Endothelial cell (in vitro differentiated cells): ENCODE results near the gene PTCHD1. TPM values are rescaled to one million over a fixed set of nuclear protein-coding genes. Genes with fewer than 3 reads are reported as not detected.

ENCODE experiments used
- DNase-seq: peaks from one replicate; pipeline ENCODE4 v3.0.0; 2021; ENCODE audit warnings: low spot score
- H3K27ac Mint-ChIP-seq: one replicate; pipeline ENCODE4 v1.8.0; 2021; ENCODE audit warnings: mixed read lengths, inconsistent platforms; ENCODE audit not compliant: unreplicated experiment
- H3K27me3 Mint-ChIP-seq: one replicate; pipeline ENCODE4 v1.8.0; 2021; ENCODE audit warnings: mild to moderate bottlenecking, moderate library complexity, mixed read lengths, inconsistent platforms; ENCODE audit not compliant: unreplicated experiment
- H3K36me3 Mint-ChIP-seq: one replicate; pipeline ENCODE4 v1.8.0; 2021; ENCODE audit warnings: mild to moderate bottlenecking, low read depth, mixed read lengths, inconsistent platforms; ENCODE audit not compliant: unreplicated experiment
- H3K4me1 Mint-ChIP-seq: one replicate; pipeline ENCODE4 v1.8.0; 2021; ENCODE audit warnings: mild to moderate bottlenecking, mixed read lengths, inconsistent platforms; ENCODE audit not compliant: unreplicated experiment
- H3K4me3 Mint-ChIP-seq: one replicate; pipeline ENCODE4 v1.8.0; 2021; ENCODE audit warnings: mild to moderate bottlenecking, mixed read lengths, inconsistent platforms; ENCODE audit not compliant: unreplicated experiment
- H3K9me3 Mint-ChIP-seq: one replicate; pipeline ENCODE4 v1.8.0; 2021; ENCODE audit warnings: mixed read lengths, inconsistent platforms; ENCODE audit not compliant: unreplicated experiment
- CTCF ChIP-seq: fragments of 200-600 bp; sonication (generic); IDR thresholded peaks from one replicate; pipeline ENCODE4 v1.5.0; 2021; ENCODE audit warnings: antibody characterized with exemption; ENCODE audit not compliant: unreplicated experiment
- total RNA-seq: library from RNA; stranded (reverse); fragmentation: NEBNext Ultra II Directional; extraction: Animal tissue kit (Norgen Biotek cat#: 25700); gene quantifications from one replicate; pipeline ENCODE4 v1.2.1, GENCODE V29; 2021; ENCODE audit not compliant: unreplicated experiment

PTCHD1 gene
- total RNA-seq, 1 donor from 2014 or later, result 0.87 TPM

- Mint-ChIP-seq H3K27me3 (no peaks in the 10 kb centered on the region), H3K27ac (no peak overlapping the region), H3K4me1 (no peaks in the 10 kb centered on the region), H3K4me3 (no peak overlapping the region), H3K9me3 (no peaks in the 10 kb centered on the region), H3K36me3 (no peaks in the 10 kb centered on the region)
- TF ChIP-seq CTCF, result no peak
- no peak for DNase-seq
These were observed 10.2 kb downstream of the PTCHD1 start for GRCh38 chrX:23344904-23345271.

GRCh38 chrX:23356189-23356588 is 21.5 kb downstream of the PTCHD1 start:
- H3K4me3 Mint-ChIP-seq, result no peak overlapping the region
- no peaks in the 10 kb centered on the region for H3K4me1 Mint-ChIP-seq
- H3K9me3 Mint-ChIP-seq, result no peaks in the 10 kb centered on the region
- no peaks in the 10 kb centered on the region for H3K36me3 Mint-ChIP-seq
- no peak for TF ChIP-seq CTCF
- no peaks in the 10 kb centered on the region for H3K27me3 Mint-ChIP-seq
- no peak for DNase-seq
- H3K27ac Mint-ChIP-seq, result no peak overlapping the region

GRCh38 chrX:23364416-23364815 is 29.8 kb downstream of the PTCHD1 start:
- DNase-seq, result no peak
- Mint-ChIP-seq H3K27me3 (no peaks in the 10 kb centered on the region), H3K4me3 (no peak overlapping the region), H3K36me3 (no peaks in the 10 kb centered on the region), H3K9me3 (no peaks in the 10 kb centered on the region), H3K4me1 (no peaks in the 10 kb centered on the region), H3K27ac (no peak overlapping the region)
- TF ChIP-seq CTCF, result no peak

GRCh38 chrX:23365541-23365940 is 30.9 kb downstream of the PTCHD1 start:
- DNase-seq, result no peak
- Mint-ChIP-seq H3K4me3 (no peak overlapping the region), H3K27me3 (no peaks in the 10 kb centered on the region), H3K9me3 (no peaks in the 10 kb centered on the region), H3K27ac (no peak overlapping the region), H3K36me3 (no peaks in the 10 kb centered on the region), H3K4me1 (no peaks in the 10 kb centered on the region)
- TF ChIP-seq CTCF, result no peak

GRCh38 chrX:23366914-23367313 is 32.3 kb downstream of the PTCHD1 start:
- Mint-ChIP-seq H3K4me1 (no peaks in the 10 kb centered on the region), H3K27me3 (no peaks in the 10 kb centered on the region), H3K27ac (no peak overlapping the region), H3K36me3 (no peaks in the 10 kb centered on the region), H3K4me3 (no peak overlapping the region), H3K9me3 (no peaks in the 10 kb centered on the region)
- TF ChIP-seq CTCF, result no peak
- no peak for DNase-seq
